H1 (cell line): ENCODE results near the gene TCEA3. TPM values are rescaled to one million over a fixed set of nuclear protein-coding genes. Genes with fewer than 3 reads are reported as not detected.

ENCODE experiments used
- EGR1 ChIP-seq: IDR thresholded peaks from 2 replicates; pipeline ENCODE4 v1.6.1; 2011; ENCODE audit warnings: low read depth, low read length, borderline replicate concordance
- RBBP5 ChIP-seq: IDR thresholded peaks from 2 replicates; pipeline ENCODE4 v1.7.1; 2012; ENCODE audit warnings: low read depth, mild to moderate bottlenecking, inconsistent platforms, low read length, moderate library complexity, borderline replicate concordance
- YY1 ChIP-seq: IDR thresholded peaks from 2 replicates; pipeline ENCODE4 v1.6.1; 2011; ENCODE audit warnings: low read depth, mild to moderate bottlenecking, low read length
- polyA plus RNA-seq, 7 experiments: library from polyadenylated mRNA; depleted of rRNA in 3 of 7; stranded (reverse) in 5 of 7; unstranded in 2 of 7; fragments of >200 nt in 5 of 7; fragments of 200-250 nt in 2 of 7; gene quantifications; 1 replicate in 5 of 7; 2 replicates in 1 of 7; 4 replicates in 1 of 7; pipeline versions ENCODE4 v1.2.1 to v1.2.3, GENCODE V29; 2011 to 2013; ENCODE audit warnings: missing spikeins in 2 of 7, mixed read lengths in 2 of 7
- total RNA-seq: library from RNA; stranded (reverse); fragmentation: NEBNext Ultra II Directional; extraction: Animal tissue kit (Norgen Biotek cat#: 25700); gene quantifications from 2 replicates; pipeline ENCODE4 v1.2.1, GENCODE V29; 2021

The TCEA3 gene
- total and polyA plus RNA-seq, 2 of the 8 experiments (the other 6 are each of a cell fraction or from before 2014, with no cell fraction given), result 0.08 TPM; not detected in 1

GRCh38 chr1:23470282-23471070 is 45.9 kb upstream of the TCEA3 start (continued):
- TF ChIP-seq RBBP5 (no peak), YY1 (no peak), EGR1 (no peak)
